ENCODE measurements around the gene ARHGAP6. TPM values are rescaled to one million over a fixed set of nuclear protein-coding genes. Genes with fewer than 3 reads are reported as not detected.

ARHGAP6 gene
- total and polyA plus RNA-seq, 9 of the 15 experiments (the other 6 are each of a cell fraction or from before 2014, with no cell fraction given): 12.5 to 63.6 (median 41.8) TPM

- TF ChIP-seq MITF (IDR thresholded peaks at IDR 0.05) (no peak), NFIX (CRISPR knock-in tag; IDR thresholded peaks at IDR 0.05; ENCODE audit: low read depth) (no peak), MED1 (CRISPR knock-in tag; IDR thresholded peaks at IDR 0.05; ENCODE audit: borderline replicate concordance) (no peak), DDX20 (tag; IDR thresholded peaks at IDR 0.05; ENCODE audit: low read depth) (peak; percentile 18; the same call in 1 of the 2 replicates), MCM5 (IDR thresholded peaks at IDR 0.05; ENCODE audit: low read depth) (no peak), ARHGAP35 (IDR thresholded peaks at IDR 0.05; ENCODE audit: partially characterized antibody) (no peak), CUX1 (CRISPR knock-in tag; IDR thresholded peaks at IDR 0.05) (peak; percentile 45; the same call in 1 of the 2 replicates), ADNP (tag; IDR thresholded peaks at IDR 0.05) (no peak), ZBED1 (IDR thresholded peaks at IDR 0.05) (no peak), MBD2 (IDR thresholded peaks at IDR 0.05; ENCODE audit: borderline replicate concordance, low read depth) (no peak), ZNF395 (CRISPR knock-in tag; IDR thresholded peaks at IDR 0.05) (peak; percentile 13; the same call in 1 of the 2 replicates), CGGBP1 (CRISPR knock-in tag; IDR thresholded peaks at IDR 0.05) (no peak), NR2C2 (CRISPR knock-in tag; IDR thresholded peaks at IDR 0.05) (no peak), NR2C2 (tag; IDR thresholded peaks at IDR 0.05) (0 out of 2 replicates have a peak, but pooled peaks have one; percentile 8), C11orf30 (IDR thresholded peaks at IDR 0.05; ENCODE audit: low read depth) (no peak), NFYB (IDR thresholded peaks at IDR 0.05; ENCODE audit: extremely low read depth, insufficient read length) (no peak), SRF (CRISPR knock-in tag; IDR thresholded peaks at IDR 0.05) (no peak), HCFC1 (IDR thresholded peaks at IDR 0.05; ENCODE audit: low read depth, low read length) (no peak), HNRNPK (IDR thresholded peaks at IDR 0.05; ENCODE audit: low read depth, low read length, poor library complexity, severe bottlenecking) (no peak), ZNF354B (CRISPR knock-in tag; IDR thresholded peaks at IDR 0.05) (no peak), KDM5B (IDR thresholded peaks at IDR 0.05; ENCODE audit: insufficient replicate concordance, low read depth, low read length) (no peak), THRAP3 (IDR thresholded peaks at IDR 0.05; ENCODE audit: borderline replicate concordance) (no peak)
These were observed 289.6 kb downstream of the ARHGAP6 start (continued) for GRCh38 chrX:11376163-11376562.
